ENCODE measurements around the gene GNAQ. TPM values are rescaled to one million over a fixed set of nuclear protein-coding genes. Genes with fewer than 3 reads are reported as not detected.

GNAQ gene
- total RNA-seq, 1 experiment from 2014 or later, result 28.7 TPM

GRCh38 chr9:77808751-77809081, 222.9 kb downstream of the GNAQ start (continued):
- TF ChIP-seq CTCF (IDR thresholded peaks at IDR 0.05 in 2 of 3, conservative IDR thresholded peaks at IDR 0.05 in 1 of 3; ENCODE audit: borderline replicate concordance in 1 of 3, insufficient read depth in 1 of 3, low read depth in 2 of 3, low read length in 2 of 3) (no peak), RAD21 (IDR thresholded peaks at IDR 0.05; ENCODE audit: low read depth) (no peak), SP1 (IDR thresholded peaks at IDR 0.05; ENCODE audit: low read depth) (no peak)

GRCh38 chr9:77807846-77808750, 223.5 kb downstream of the GNAQ start:
- H4K20me1 ChIP-seq (ENCODE audit: insufficient read depth), result no peaks in the 10 kb centered on the region

More at GRCh38 chr9:77807846-77808750, 223.5 kb downstream of the GNAQ start:
- H3K9me3 ChIP-seq (ENCODE audit: control insufficient read depth in 1 of 2, insufficient read depth in 1 of 2, low read depth in 1 of 2, low read length in 2 of 2), result no peaks in the 10 kb centered on the region
- ChIA-PET CTCF (no interaction called here), POLR2A (no interaction called here), RAD21 (ENCODE audit: low non-redundant PET in 1 of 2, low total read pairs in 2 of 2, uncharacterized antibody in 2 of 2, unreplicated experiment in 2 of 2) (no interaction called here)
- BruUV-seq (replicated peaks), result no TSS peak
- H2AFZ ChIP-seq (ENCODE audit: low read depth, low read length, poor library complexity, severe bottlenecking), result no peak overlapping the region
- no peak overlapping the region for H3K27ac ChIP-seq (ENCODE audit: low read depth, low read length)
- no peak overlapping the region for H3K4me3 ChIP-seq (replicated peaks in 1 of 2; ENCODE audit: low read depth in 1 of 2, low read length in 2 of 2)
- no peaks in the 10 kb centered on the region for H3K9me2 ChIP-seq (ENCODE audit: insufficient read depth)
- TF ChIP-seq EGR1 (IDR thresholded peaks at IDR 0.05; ENCODE audit: low read depth), result no peak
- TF ChIP-seq JUND (IDR thresholded peaks at IDR 0.05), result no peak
- TF ChIP-seq CBX3 (IDR thresholded peaks at IDR 0.05; ENCODE audit: low read depth), result no peak
- no peak for TF ChIP-seq POLR2AphosphoS5 (IDR thresholded peaks at IDR 0.05; ENCODE audit: low read depth, low read length)
- no peak for TF ChIP-seq EZH2 (IDR thresholded peaks at IDR 0.05)
- no peak for TF ChIP-seq CEBPB (IDR thresholded peaks at IDR 0.05; ENCODE audit: low read depth)
- TF ChIP-seq ATF3 (IDR thresholded peaks at IDR 0.05), result no peak
- TF ChIP-seq ZNF274 (IDR thresholded peaks at IDR 0.05; ENCODE audit: low read depth, low read length), result no peak
- no peak for TF ChIP-seq MAX (IDR thresholded peaks at IDR 0.05)
- no peak for TF ChIP-seq FOSL1 (IDR thresholded peaks at IDR 0.05; ENCODE audit: low read depth)
- TF ChIP-seq SP1 (IDR thresholded peaks at IDR 0.05; ENCODE audit: low read depth), result no peak
- no peaks in the 10 kb centered on the region for H3K36me3 ChIP-seq (ENCODE audit: control insufficient read depth in 1 of 2, insufficient read depth in 2 of 2, low read length in 2 of 2)
- no peak for ATAC-seq
- no peaks in the 10 kb centered on the region for H3K27me3 ChIP-seq (ENCODE audit: insufficient read depth, low read length)
- H3K9ac ChIP-seq (ENCODE audit: low read length), result no peak overlapping the region
- peaks cover 0 to 7% of the 10 kb centered on the region in 2 experiments; a peak in 1 of 4 replicates for H3K4me1 ChIP-seq (ENCODE audit: control insufficient read depth in 1 of 2, insufficient read depth in 2 of 2, low read length in 2 of 2)
- no peak for DNase-seq (ENCODE audit: low read depth, low spot score)
- intact Hi-C loops (cut with micrococcal nuclease), result no loop called here
- no peaks in the 10 kb centered on the region for H3K79me2 ChIP-seq (ENCODE audit: insufficient read depth, low read length)
- no peak overlapping the region for H3K4me2 ChIP-seq (ENCODE audit: low read length)
